Activated T-helper 17 cell treated with anti-CD3 and anti-CD28 coated beads, Interleukin-2, amount 50 U/mL, for 72 hours (primary cell): ENCODE data around the gene PDE9A. TPM values are rescaled to one million over a fixed set of nuclear protein-coding genes. Genes with fewer than 3 reads are reported as not detected.
"Not testable (repeated sequence)": the region's sequence is repeated elsewhere in the genome, so short reads cannot be mapped to it uniquely, and the experiment has no call there.

Experiments
- ATAC-seq: fragments of 150-1000 bp; cut with Tn5 transposase; replicated peaks from 2 replicates; pipeline ENCODE4 v1.10.0; 2021; ENCODE audit warnings: mild to moderate bottlenecking, moderate library complexity
- H3K27ac Mint-ChIP-seq: one replicate; pipeline ENCODE4 v1.8.0; 2022; ENCODE audit warnings: mixed read lengths
- H3K27me3 Mint-ChIP-seq: one replicate; pipeline ENCODE4 v1.8.0; 2022; ENCODE audit warnings: mixed read lengths
- H3K36me3 Mint-ChIP-seq: one replicate; pipeline ENCODE4 v1.8.0; 2022; ENCODE audit warnings: low read depth, mild to moderate bottlenecking, mixed read lengths
- H3K4me1 Mint-ChIP-seq: one replicate; pipeline ENCODE4 v1.8.0; 2022; ENCODE audit warnings: mixed read lengths
- H3K4me3 Mint-ChIP-seq: one replicate; pipeline ENCODE4 v1.8.0; 2022; ENCODE audit warnings: mild to moderate bottlenecking, mixed read lengths
- H3K9me3 Mint-ChIP-seq: one replicate; pipeline ENCODE4 v1.8.0; 2022; ENCODE audit warnings: mixed read lengths
- total RNA-seq, 2 donors: library from RNA; stranded (reverse); gene quantifications; one replicate each; pipeline ENCODE4 v1.2.3, GENCODE V29; 2022

PDE9A gene
- total RNA-seq, 2 donors from 2014 or later: 0.95 to 6.9 TPM

- Mint-ChIP-seq H3K36me3 (no peaks in the 10 kb centered on the region), H3K4me1 (no peaks in the 10 kb centered on the region), H3K9me3 (no peaks in the 10 kb centered on the region), H3K27ac (no peak overlapping the region), H3K27me3 (no peaks in the 10 kb centered on the region), H3K4me3 (no peak overlapping the region)
- no peak for ATAC-seq
Observed at GRCh38 chr21:42703136-42703908, 49.9 kb downstream of the PDE9A start.

GRCh38 chr21:42703965-42704364, 50.5 kb downstream of the PDE9A start:
- ATAC-seq: no peak
- Mint-ChIP-seq H3K27ac (no peak overlapping the region), H3K4me3 (no peak overlapping the region), H3K9me3 (no peaks in the 10 kb centered on the region), H3K36me3 (no peaks in the 10 kb centered on the region), H3K27me3 (no peaks in the 10 kb centered on the region), H3K4me1 (no peaks in the 10 kb centered on the region)

DNA sequence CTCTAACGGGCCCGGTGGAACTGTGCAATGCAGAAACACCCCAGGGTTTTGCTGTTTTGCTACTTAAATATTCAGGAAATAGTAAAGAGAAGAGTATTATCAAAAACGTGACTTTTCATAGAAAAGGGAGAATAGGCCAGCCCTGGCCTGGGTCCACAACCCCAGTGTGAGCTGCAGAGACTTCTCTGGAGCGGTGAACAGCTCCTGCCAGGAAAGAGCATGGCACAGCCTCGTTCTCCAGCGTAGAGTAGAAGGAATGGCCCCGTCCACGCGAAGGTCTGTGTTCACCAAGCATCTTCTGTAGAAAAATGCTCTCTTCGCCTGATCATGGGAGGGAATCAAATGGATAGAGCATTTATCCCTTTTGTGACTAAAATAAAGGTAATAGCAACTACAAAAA, 51.4 kb downstream of the PDE9A start:
- no peaks in the 10 kb centered on the region for H3K36me3 Mint-ChIP-seq
- no peak for ATAC-seq
- no peak overlapping the region for H3K4me3 Mint-ChIP-seq
- H3K27me3 Mint-ChIP-seq: no peaks in the 10 kb centered on the region
- H3K4me1 Mint-ChIP-seq: no peaks in the 10 kb centered on the region
- H3K27ac Mint-ChIP-seq: no peak overlapping the region
- H3K9me3 Mint-ChIP-seq: no peaks in the 10 kb centered on the region

- no peak overlapping the region for H3K27ac Mint-ChIP-seq
- H3K4me3 Mint-ChIP-seq: no peak overlapping the region
Observed at GRCh38 chr21:42705346-42705745, 51.9 kb downstream of the PDE9A start.

GRCh38 chr21:42705746-42706374, 52.4 kb downstream of the PDE9A start:
- no peaks in the 10 kb centered on the region for H3K9me3 Mint-ChIP-seq
- H3K27me3 Mint-ChIP-seq: no peaks in the 10 kb centered on the region
- H3K27ac Mint-ChIP-seq: no peak overlapping the region
- no peak for ATAC-seq
- no peaks in the 10 kb centered on the region for H3K36me3 Mint-ChIP-seq
- H3K4me3 Mint-ChIP-seq: no peak overlapping the region
- no peaks in the 10 kb centered on the region for H3K4me1 Mint-ChIP-seq

More at GRCh38 chr21:42705346-42705745, 51.9 kb downstream of the PDE9A start:
- no peak for ATAC-seq
- Mint-ChIP-seq H3K9me3 (no peaks in the 10 kb centered on the region), H3K27me3 (no peaks in the 10 kb centered on the region), H3K36me3 (no peaks in the 10 kb centered on the region), H3K4me1 (no peaks in the 10 kb centered on the region)

DNA sequence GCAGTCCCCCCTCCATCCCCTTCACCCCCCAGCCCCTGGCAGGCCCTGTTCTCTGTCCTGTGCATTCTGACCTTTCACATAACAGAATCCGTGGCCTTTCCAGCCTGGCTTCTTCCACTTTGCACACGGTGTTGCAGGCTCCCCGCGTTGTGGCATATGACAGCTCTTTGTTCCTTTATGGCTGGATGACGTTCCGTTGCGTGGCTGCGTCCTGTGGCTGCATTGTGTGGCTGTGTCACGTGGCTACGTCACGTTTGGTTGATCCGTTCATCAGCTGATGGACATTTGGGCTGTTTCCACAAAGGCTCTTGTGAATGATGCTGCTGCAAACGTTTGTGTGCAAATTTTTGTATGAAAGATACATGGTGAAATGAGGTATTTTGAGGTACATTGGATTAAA, 53.3 kb downstream of the PDE9A start:
- Mint-ChIP-seq H3K27ac (no peak overlapping the region), H3K27me3 (no peaks in the 10 kb centered on the region), H3K9me3 (no peaks in the 10 kb centered on the region), H3K4me1 (no peaks in the 10 kb centered on the region), H3K36me3 (no peaks in the 10 kb centered on the region), H3K4me3 (no peak overlapping the region)
- no peak for ATAC-seq

- Mint-ChIP-seq H3K9me3 (no peaks in the 10 kb centered on the region), H3K4me1 (no peaks in the 10 kb centered on the region), H3K4me3 (no peak overlapping the region), H3K27me3 (no peaks in the 10 kb centered on the region), H3K36me3 (no peaks in the 10 kb centered on the region), H3K27ac (no peak overlapping the region)
- no peak for ATAC-seq
Observed at GRCh38 chr21:42707207-42707830, 53.9 kb downstream of the PDE9A start.

GRCh38 chr21:42708107-42708506, 54.7 kb downstream of the PDE9A start:
- Mint-ChIP-seq H3K4me3 (no peak overlapping the region), H3K4me1 (no peaks in the 10 kb centered on the region), H3K36me3 (no peaks in the 10 kb centered on the region), H3K27me3 (no peaks in the 10 kb centered on the region), H3K27ac (no peak overlapping the region), H3K9me3 (no peaks in the 10 kb centered on the region)
- no peak for ATAC-seq

- not testable (repeated sequence) for H3K27ac Mint-ChIP-seq, H3K36me3 Mint-ChIP-seq, H3K4me1 Mint-ChIP-seq, ATAC-seq, H3K9me3 Mint-ChIP-seq, H3K4me3 Mint-ChIP-seq, H3K27me3 Mint-ChIP-seq
Observed at GRCh38 chr21:42708916-42709315, 55.5 kb downstream of the PDE9A start.

GRCh38 chr21:42711667-42712066, 58.2 kb downstream of the PDE9A start:
- no peaks in the 10 kb centered on the region for H3K36me3 Mint-ChIP-seq
- H3K27me3 Mint-ChIP-seq: no peaks in the 10 kb centered on the region
- H3K4me3 Mint-ChIP-seq: no peak overlapping the region
- H3K27ac Mint-ChIP-seq: peak overlapping the region; percentile 43
- no peaks in the 10 kb centered on the region for H3K9me3 Mint-ChIP-seq
- H3K4me1 Mint-ChIP-seq: no peaks in the 10 kb centered on the region
- ATAC-seq: no peak

- not testable (repeated sequence) for H3K4me1 Mint-ChIP-seq, H3K4me3 Mint-ChIP-seq, H3K27ac Mint-ChIP-seq, H3K36me3 Mint-ChIP-seq, H3K27me3 Mint-ChIP-seq, ATAC-seq, H3K9me3 Mint-ChIP-seq
Observed at GRCh38 chr21:42715427-42715826, 62.0 kb downstream of the PDE9A start.

- H3K4me1 Mint-ChIP-seq: no peaks in the 10 kb centered on the region
- ATAC-seq: no peak
Observed at GRCh38 chr21:42716074-42716473, 62.7 kb downstream of the PDE9A start.

DNA sequence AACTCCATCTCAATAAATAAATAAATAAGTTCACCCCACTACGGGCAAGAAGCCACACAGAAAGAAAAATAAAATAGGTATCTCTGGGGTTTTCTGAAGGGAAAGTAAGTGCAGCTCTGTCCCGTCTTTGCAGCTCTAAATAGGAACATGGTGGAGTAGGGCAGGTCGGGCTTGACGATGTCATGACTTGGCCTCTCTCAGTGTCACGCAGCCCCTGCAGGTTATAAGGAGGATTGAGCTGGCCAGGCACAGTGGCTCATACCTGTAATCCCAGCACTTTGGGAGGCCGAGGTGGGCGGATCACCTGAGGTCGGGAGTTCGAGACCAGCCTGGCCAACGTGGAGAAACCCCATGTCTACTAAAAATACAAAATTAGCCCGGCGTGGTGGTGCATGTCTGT, 67.1 kb downstream of the PDE9A start:
- ATAC-seq: not testable (repeated sequence)

More at GRCh38 chr21:42716074-42716473, 62.7 kb downstream of the PDE9A start:
- H3K27me3 Mint-ChIP-seq: no peaks in the 10 kb centered on the region
- H3K4me3 Mint-ChIP-seq: no peak overlapping the region
- H3K9me3 Mint-ChIP-seq: no peaks in the 10 kb centered on the region
- H3K27ac Mint-ChIP-seq: no peak overlapping the region
- H3K36me3 Mint-ChIP-seq: no peaks in the 10 kb centered on the region

GRCh38 chr21:42721341-42721824, 68.0 kb downstream of the PDE9A start:
- H3K4me3 Mint-ChIP-seq: no peak overlapping the region
- no peak for ATAC-seq
- H3K9me3 Mint-ChIP-seq: no peaks in the 10 kb centered on the region
- no peaks in the 10 kb centered on the region for H3K4me1 Mint-ChIP-seq
- no peaks in the 10 kb centered on the region for H3K27me3 Mint-ChIP-seq
- H3K36me3 Mint-ChIP-seq: no peaks in the 10 kb centered on the region
- no peak overlapping the region for H3K27ac Mint-ChIP-seq

More for the DNA sequence above, 67.1 kb downstream of the PDE9A start:
- not testable (repeated sequence) for H3K4me1 Mint-ChIP-seq, H3K9me3 Mint-ChIP-seq, H3K27ac Mint-ChIP-seq, H3K4me3 Mint-ChIP-seq, H3K27me3 Mint-ChIP-seq, H3K36me3 Mint-ChIP-seq

- Mint-ChIP-seq H3K4me3 (no peak overlapping the region), H3K27me3 (no peaks in the 10 kb centered on the region), H3K27ac (no peak overlapping the region), H3K9me3 (no peaks in the 10 kb centered on the region), H3K4me1 (no peaks in the 10 kb centered on the region), H3K36me3 (no peaks in the 10 kb centered on the region)
- no peak for ATAC-seq
Observed at GRCh38 chr21:42722153-42722552, 68.7 kb downstream of the PDE9A start.
